HepG2 (cell line): ENCODE data around the gene PTGES3. TPM values are rescaled to one million over a fixed set of nuclear protein-coding genes. Genes with fewer than 3 reads are reported as not detected.
A peak's percentile ranks its signal among the peaks of the same experiment; 100 is the strongest.

Experiments used
- CBFB ChIP-seq: sonication (generic); formaldehyde crosslinking; IDR thresholded peaks from 2 replicates; pipeline ENCODE4 v1.4.0; 2020; ENCODE audit warnings: missing genetic modification reagents
- EED ChIP-seq: sonication (generic); formaldehyde crosslinking; IDR thresholded peaks from 2 replicates; pipeline ENCODE4 v1.5.0; 2020; ENCODE audit warnings: mild to moderate bottlenecking, missing genetic modification reagents
- GZF1 ChIP-seq: sonication (generic); formaldehyde crosslinking; IDR thresholded peaks from 2 replicates; pipeline ENCODE4 v1.5.1; 2020; ENCODE audit warnings: mild to moderate bottlenecking, missing genetic modification reagents
- HCFC1 ChIP-seq: fragments of 150-350 bp; IDR thresholded peaks from 2 replicates; pipeline ENCODE4 v1.6.1; 2014; ENCODE audit warnings: low read depth, low read length
- KLF11 ChIP-seq: IDR thresholded peaks from 2 replicates; pipeline ENCODE4 v1.6.1; 2016; ENCODE audit warnings: missing compliant biosample characterization
- NAIF1 ChIP-seq: sonication (generic); formaldehyde crosslinking; IDR thresholded peaks from 2 replicates; pipeline ENCODE4 v1.5.0; 2020; ENCODE audit warnings: mild to moderate bottlenecking, missing genetic modification reagents, borderline replicate concordance
- RBFOX2 ChIP-seq: fragments of 200-400 bp; formaldehyde crosslinking; IDR thresholded peaks from 2 replicates; pipeline ENCODE4 v1.6.1; 2017; ENCODE audit warnings: low read depth, mild to moderate bottlenecking, low read length
- RBM39 ChIP-seq: fragments of 200-400 bp; formaldehyde crosslinking; IDR thresholded peaks from one replicate; pipeline ENCODE4 v1.6.1; 2018; ENCODE audit warnings: antibody characterized with exemption, mild to moderate bottlenecking, low read depth, low read length; ENCODE audit not compliant: poor library complexity, severe bottlenecking
- RORA ChIP-seq: sonication (generic); formaldehyde crosslinking; IDR thresholded peaks from 2 replicates; pipeline ENCODE4 v1.5.0; 2020; ENCODE audit warnings: mild to moderate bottlenecking, missing genetic modification reagents, moderate library complexity
- RXRB ChIP-seq: IDR thresholded peaks from 2 replicates; pipeline ENCODE4 v1.6.1; 2016; ENCODE audit warnings: borderline replicate concordance, missing genetic modification reagents, missing compliant biosample characterization
- SNAPC2 ChIP-seq: sonication (generic); formaldehyde crosslinking; IDR thresholded peaks from 2 replicates; pipeline ENCODE4 v1.8.1; 2022; ENCODE audit warnings: mild to moderate bottlenecking, missing genetic modification reagents
- SP2 ChIP-seq: sonication (generic); formaldehyde crosslinking; IDR thresholded peaks from 2 replicates; pipeline ENCODE4 v1.5.1; 2020; ENCODE audit warnings: mild to moderate bottlenecking, missing genetic modification reagents
- STAT5B ChIP-seq: sonication (generic); formaldehyde crosslinking; IDR thresholded peaks from 2 replicates; pipeline ENCODE4 v1.4.0; 2020; ENCODE audit warnings: missing genetic modification reagents
- TEF ChIP-seq: sonication (generic); formaldehyde crosslinking; IDR thresholded peaks from 2 replicates; pipeline ENCODE4 v1.5.0; 2020; ENCODE audit warnings: missing genetic modification reagents
- ZBTB39 ChIP-seq: sonication (generic); formaldehyde crosslinking; IDR thresholded peaks from 2 replicates; pipeline ENCODE4 v1.5.0; 2020; ENCODE audit warnings: missing genetic modification reagents
- ZFP36 ChIP-seq: fragments of 150-350 bp; IDR thresholded peaks from 2 replicates; pipeline ENCODE4 v1.6.1; 2018; ENCODE audit warnings: borderline replicate concordance, low read length, low read depth; ENCODE audit not compliant: partially characterized antibody
- ZNF160 ChIP-seq: sonication (generic); formaldehyde crosslinking; IDR thresholded peaks from 2 replicates; pipeline ENCODE4 v1.8.0; 2022; ENCODE audit warnings: mild to moderate bottlenecking, inconsistent platforms, missing genetic modification reagents
- ZNF18 ChIP-seq: sonication (generic); formaldehyde crosslinking; IDR thresholded peaks from 2 replicates; pipeline ENCODE4 v1.8.0; 2022; ENCODE audit warnings: mild to moderate bottlenecking, missing genetic modification reagents; ENCODE audit not compliant: insufficient replicate concordance
- ZNF720 ChIP-seq: sonication (generic); formaldehyde crosslinking; IDR thresholded peaks from 2 replicates; pipeline ENCODE4 v1.4.0; 2020; ENCODE audit warnings: missing genetic modification reagents
- polyA plus RNA-seq, 8 experiments: library from polyadenylated mRNA; depleted of rRNA in 3 of 8; stranded (reverse) in 7 of 8; unstranded in 1 of 8; fragments of >200 nt; fragmentation: Illumina TruSeq in 4 of 8; extraction: Trizol in 4 of 8; gene quantifications; 2 replicates each; pipeline versions ENCODE4 v1.2.1 to v1.2.3, GENCODE V29; 2011 to 2016; ENCODE audit warnings: low read depth in 4 of 8, missing spikeins in 1 of 8, mixed read lengths in 1 of 8; ENCODE audit not compliant: insufficient read depth in 1 of 8
- total RNA-seq, 5 experiments: library from RNA; depleted of rRNA; stranded (reverse); fragments of >200 nt; fragmentation: Illumina TruSeq; extraction: Trizol; gene quantifications; 2 replicates each; pipeline ENCODE4 v1.2.3, GENCODE V29; 2016; ENCODE audit warnings: low read depth in 1 of 5
- TF ChIP-seq, protein P1 (sequence below): sonication (generic); formaldehyde crosslinking; IDR thresholded peaks from 2 replicates; pipeline ENCODE4 v1.5.0; 2020; ENCODE audit warnings: mild to moderate bottlenecking, missing genetic modification reagents
- TF ChIP-seq, protein P2 (sequence below): sonication (generic); formaldehyde crosslinking; IDR thresholded peaks from 2 replicates; pipeline ENCODE4 v1.5.0; 2020; ENCODE audit warnings: missing genetic modification reagents
- TF ChIP-seq, protein P3 (sequence below): sonication (generic); formaldehyde crosslinking; IDR thresholded peaks from 2 replicates; pipeline ENCODE4 v1.5.0; 2020; ENCODE audit warnings: missing genetic modification reagents, mild to moderate bottlenecking, borderline replicate concordance

Gene PTGES3
- total and polyA plus RNA-seq, 2 of the 13 experiments (the other 11 are each of a cell fraction or from before 2014, with no cell fraction given) = 54.4 to 159 TPM

- no peak; the same call in 1 of the 2 replicates for TF ChIP-seq HCFC1
- TF ChIP-seq ZFP36 = no peak
- no peak for TF ChIP-seq RORA (CRISPR knock-in tag)
- peak; percentile 68 for TF ChIP-seq RBM39
- peak; percentile 47; the same call in 1 of the 2 replicates for TF ChIP-seq STAT5B
- TF ChIP-seq SNAPC2 (CRISPR knock-in tag) = 0 out of 2 replicates have a peak, but pooled peaks have one; percentile 41
- peak; percentile 8; the same call in 1 of the 2 replicates for TF ChIP-seq KLF11 (CRISPR knock-in tag)
- peak; percentile 58 for TF ChIP-seq ZNF18 (CRISPR knock-in tag)
- TF ChIP-seq, protein P1, sequence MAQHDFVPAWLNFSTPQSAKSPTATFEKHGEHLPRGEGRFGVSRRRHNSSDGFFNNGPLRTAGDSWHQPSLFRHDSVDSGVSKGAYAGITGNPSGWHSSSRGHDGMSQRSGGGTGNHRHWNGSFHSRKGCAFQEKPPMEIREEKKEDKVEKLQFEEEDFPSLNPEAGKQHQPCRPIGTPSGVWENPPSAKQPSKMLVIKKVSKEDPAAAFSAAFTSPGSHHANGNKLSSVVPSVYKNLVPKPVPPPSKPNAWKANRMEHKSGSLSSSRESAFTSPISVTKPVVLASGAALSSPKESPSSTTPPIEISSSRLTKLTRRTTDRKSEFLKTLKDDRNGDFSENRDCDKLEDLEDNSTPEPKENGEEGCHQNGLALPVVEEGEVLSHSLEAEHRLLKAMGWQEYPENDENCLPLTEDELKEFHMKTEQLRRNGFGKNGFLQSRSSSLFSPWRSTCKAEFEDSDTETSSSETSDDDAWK (CRISPR knock-in tag) = no peak
- peak; percentile 79 for TF ChIP-seq ZNF160 (CRISPR knock-in tag)
- no peak for TF ChIP-seq ZNF720 (CRISPR knock-in tag)
- TF ChIP-seq CBFB (CRISPR knock-in tag) = 0 out of 2 replicates have a peak, but pooled peaks have one; percentile 41
- TF ChIP-seq TEF = 0 out of 2 replicates have a peak, but pooled peaks have one; percentile 37
- peak; percentile 58; the same call in 1 of the 2 replicates for TF ChIP-seq EED (CRISPR knock-in tag)
- peak; percentile 99 for TF ChIP-seq SP2 (CRISPR knock-in tag)
- TF ChIP-seq NAIF1 (CRISPR knock-in tag) = no peak
- TF ChIP-seq RXRB = no peak
- no peak for TF ChIP-seq GZF1 (CRISPR knock-in tag)
- peak; percentile 96 for TF ChIP-seq RBFOX2
- TF ChIP-seq, protein P2, sequence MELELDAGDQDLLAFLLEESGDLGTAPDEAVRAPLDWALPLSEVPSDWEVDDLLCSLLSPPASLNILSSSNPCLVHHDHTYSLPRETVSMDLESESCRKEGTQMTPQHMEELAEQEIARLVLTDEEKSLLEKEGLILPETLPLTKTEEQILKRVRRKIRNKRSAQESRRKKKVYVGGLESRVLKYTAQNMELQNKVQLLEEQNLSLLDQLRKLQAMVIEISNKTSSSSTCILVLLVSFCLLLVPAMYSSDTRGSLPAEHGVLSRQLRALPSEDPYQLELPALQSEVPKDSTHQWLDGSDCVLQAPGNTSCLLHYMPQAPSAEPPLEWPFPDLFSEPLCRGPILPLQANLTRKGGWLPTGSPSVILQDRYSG = no peak
- TF ChIP-seq, protein P3, sequence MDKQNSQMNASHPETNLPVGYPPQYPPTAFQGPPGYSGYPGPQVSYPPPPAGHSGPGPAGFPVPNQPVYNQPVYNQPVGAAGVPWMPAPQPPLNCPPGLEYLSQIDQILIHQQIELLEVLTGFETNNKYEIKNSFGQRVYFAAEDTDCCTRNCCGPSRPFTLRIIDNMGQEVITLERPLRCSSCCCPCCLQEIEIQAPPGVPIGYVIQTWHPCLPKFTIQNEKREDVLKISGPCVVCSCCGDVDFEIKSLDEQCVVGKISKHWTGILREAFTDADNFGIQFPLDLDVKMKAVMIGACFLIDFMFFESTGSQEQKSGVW (CRISPR knock-in tag) = no peak
- no peak for TF ChIP-seq ZBTB39 (CRISPR knock-in tag)
These were observed 42.2 kb downstream of the PTGES3 start, which contains the start of gene ATP5F1B (continued) for GRCh38 chr12:56645717-56646446.
